Rectal smooth muscle tissue (tissue), 1 donor: ENCODE results near the gene CDK18.

ENCODE experiments used
- H3K27ac ChIP-seq: one replicate; pipeline ENCODE4 v1.7.0; 2013; ENCODE audit warnings: low read depth, low read length, inconsistent platforms
- H3K27me3 ChIP-seq: one replicate; pipeline ENCODE4 v1.7.0; 2013; ENCODE audit warnings: low read length; ENCODE audit not compliant: control insufficient read depth, insufficient read depth
- H3K36me3 ChIP-seq: one replicate; pipeline ENCODE4 v1.7.0; 2013; ENCODE audit warnings: low read length; ENCODE audit not compliant: control insufficient read depth, insufficient read depth
- H3K4me1 ChIP-seq: one replicate; pipeline ENCODE4 v1.7.0; 2013; ENCODE audit warnings: low read length; ENCODE audit not compliant: control insufficient read depth, insufficient read depth
- H3K4me3 ChIP-seq: one replicate; pipeline ENCODE4 v1.7.0; 2013; ENCODE audit warnings: low read length
- H3K9ac ChIP-seq: one replicate; pipeline ENCODE4 v1.7.0; 2013; ENCODE audit warnings: low read length

The CDK18 gene

DNA sequence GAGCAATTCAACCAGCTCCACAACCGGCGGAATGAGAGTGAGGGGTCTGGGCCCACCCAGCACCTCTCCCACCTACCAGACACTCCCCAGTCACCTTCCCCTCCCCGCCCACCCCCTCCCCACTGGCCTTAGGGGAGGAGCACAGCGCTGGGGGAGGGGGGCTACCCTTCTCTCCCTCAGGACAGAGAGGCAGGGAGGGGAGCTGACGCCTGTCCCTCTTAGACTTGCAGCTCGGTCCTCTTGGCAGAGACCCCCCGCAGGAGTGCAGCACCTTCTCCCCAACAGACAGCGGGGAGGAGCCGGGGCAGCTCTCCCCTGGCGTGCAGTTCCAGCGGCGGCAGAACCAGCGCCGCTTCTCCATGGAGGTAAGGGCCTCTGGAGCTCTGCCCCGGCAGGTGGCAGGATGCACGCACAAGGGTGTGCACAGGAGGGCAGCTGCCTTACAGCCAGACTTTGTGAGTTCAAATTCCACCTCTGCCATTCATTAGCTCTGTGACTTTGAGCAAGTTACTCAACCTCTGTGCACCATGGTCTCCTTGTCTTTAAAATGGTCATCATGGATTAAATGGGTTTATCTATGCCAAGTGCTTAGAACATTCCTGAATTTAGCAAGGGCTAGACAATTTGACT lies 18.9 kb downstream of the CDK18 start:
- H3K9ac ChIP-seq: no peak overlapping the region
- no peak overlapping the region for H3K4me3 ChIP-seq
- peaks cover 21% of the 10 kb centered on the region for H3K4me1 ChIP-seq
- H3K27ac ChIP-seq: no peak overlapping the region
- peaks cover 2% of the 10 kb centered on the region for H3K27me3 ChIP-seq
- no peaks in the 10 kb centered on the region for H3K36me3 ChIP-seq

DNA sequence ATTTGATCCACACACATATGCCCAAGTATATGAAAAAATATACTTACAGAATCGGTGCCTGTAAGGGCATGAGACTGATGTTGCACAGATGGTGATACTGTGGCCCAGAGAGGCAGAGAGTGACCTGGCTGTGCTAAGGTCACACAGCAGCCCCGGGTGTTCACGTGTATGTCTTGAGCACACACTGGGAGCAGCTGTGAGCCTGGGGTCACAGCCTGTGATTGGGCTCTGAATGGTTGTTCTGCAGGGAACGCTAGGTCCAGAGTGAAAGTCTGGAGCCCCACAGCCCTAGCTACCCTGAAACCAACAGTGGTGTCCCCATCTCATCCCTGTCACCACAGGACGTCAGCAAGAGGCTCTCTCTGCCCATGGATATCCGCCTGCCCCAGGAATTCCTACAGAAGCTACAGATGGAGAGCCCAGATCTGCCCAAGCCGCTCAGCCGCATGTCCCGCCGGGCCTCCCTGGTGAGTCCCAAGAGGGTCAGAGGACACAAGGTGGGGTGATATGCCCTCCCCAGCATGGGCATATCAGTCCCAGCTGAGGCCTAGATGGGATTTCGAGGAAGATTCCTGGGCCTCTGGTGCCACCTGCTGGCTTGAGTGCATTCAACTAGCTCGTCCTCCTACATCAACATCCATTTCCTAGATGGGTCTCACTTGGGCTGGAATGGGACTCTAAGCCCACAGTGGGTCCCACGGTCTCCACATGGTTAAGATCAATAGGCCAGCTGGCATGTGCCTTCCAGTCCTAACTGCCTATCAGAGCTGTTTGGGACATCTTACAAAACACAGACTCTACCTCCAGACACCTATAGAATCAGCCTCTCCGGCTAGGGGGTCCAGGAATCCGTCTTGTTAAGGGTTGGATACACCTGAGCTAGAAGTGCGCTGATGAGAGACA lies 19.7 kb downstream of the CDK18 start:
- H3K36me3 ChIP-seq: no peaks in the 10 kb centered on the region
- peaks cover 2% of the 10 kb centered on the region for H3K27me3 ChIP-seq
- H3K4me1 ChIP-seq: peaks cover 14% of the 10 kb centered on the region
- no peak overlapping the region for H3K9ac ChIP-seq
- no peak overlapping the region for H3K27ac ChIP-seq
- H3K4me3 ChIP-seq: no peak overlapping the region

DNA sequence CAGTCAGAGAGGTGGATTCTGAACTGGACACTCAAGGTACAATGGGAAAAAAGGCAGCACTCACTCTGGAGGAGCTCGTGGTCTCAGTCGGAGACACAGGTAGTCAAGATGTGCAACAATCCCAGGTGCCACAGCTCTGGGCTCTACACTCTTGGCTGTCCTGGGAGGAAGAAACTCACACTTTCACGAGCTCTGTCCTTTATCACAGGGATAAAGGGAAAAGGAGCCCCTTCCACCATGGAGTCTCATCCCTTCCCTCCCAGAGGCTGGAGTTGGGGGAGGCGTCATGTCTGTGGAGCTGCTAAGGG lies 20.3 kb downstream of the CDK18 start:
- Histone ChIP-seq H3K4me1 (peaks cover 8% of the 10 kb centered on the region), H3K36me3 (no peaks in the 10 kb centered on the region), H3K9ac (no peak overlapping the region)

DNA sequence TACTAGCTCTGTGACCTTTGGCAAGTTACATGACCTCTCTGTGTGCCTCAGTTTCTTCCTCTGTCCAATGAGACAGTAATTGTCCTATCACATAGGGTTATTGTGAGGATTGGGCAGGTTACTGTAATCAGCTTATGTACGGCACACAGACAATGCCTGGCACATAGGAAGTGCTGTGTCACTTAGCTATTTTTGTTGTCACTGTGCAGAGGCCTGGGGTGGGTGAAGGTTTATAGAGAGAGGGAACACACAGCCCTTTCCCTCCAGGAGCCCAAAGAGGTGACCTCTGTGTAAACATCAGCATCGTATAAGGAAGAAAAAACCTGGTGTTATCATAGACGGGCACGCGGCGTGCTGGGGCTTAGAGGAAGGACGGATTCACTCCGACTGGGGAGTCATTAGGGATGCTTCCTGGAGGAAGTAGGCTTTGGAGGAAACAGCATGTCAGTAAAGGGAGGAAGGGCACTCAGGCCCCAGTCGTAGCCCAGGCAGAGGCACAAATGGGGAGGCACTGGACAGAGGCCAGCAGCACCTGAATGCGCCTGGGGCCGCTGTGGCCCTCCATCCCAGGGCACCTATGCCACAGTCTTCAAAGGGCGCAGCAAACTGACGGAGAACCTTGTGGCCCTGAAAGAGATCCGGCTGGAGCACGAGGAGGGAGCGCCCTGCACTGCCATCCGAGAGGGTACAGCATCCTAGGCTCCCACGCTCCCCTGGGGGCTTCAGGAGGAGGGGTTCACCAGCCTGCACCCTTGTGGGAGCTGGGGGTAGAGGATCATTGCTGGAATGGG lies 21.2 kb downstream of the CDK18 start:
- Histone ChIP-seq H3K27me3 (peaks cover 2% of the 10 kb centered on the region), H3K27ac (no peak overlapping the region), H3K36me3 (no peaks in the 10 kb centered on the region), H3K4me1 (peaks cover 2% of the 10 kb centered on the region), H3K9ac (no peak overlapping the region), H3K4me3 (no peak overlapping the region)

More for the DNA sequence above, 20.3 kb downstream of the CDK18 start:
- Histone ChIP-seq H3K27ac (no peak overlapping the region), H3K4me3 (no peak overlapping the region), H3K27me3 (peaks cover 2% of the 10 kb centered on the region)

DNA sequence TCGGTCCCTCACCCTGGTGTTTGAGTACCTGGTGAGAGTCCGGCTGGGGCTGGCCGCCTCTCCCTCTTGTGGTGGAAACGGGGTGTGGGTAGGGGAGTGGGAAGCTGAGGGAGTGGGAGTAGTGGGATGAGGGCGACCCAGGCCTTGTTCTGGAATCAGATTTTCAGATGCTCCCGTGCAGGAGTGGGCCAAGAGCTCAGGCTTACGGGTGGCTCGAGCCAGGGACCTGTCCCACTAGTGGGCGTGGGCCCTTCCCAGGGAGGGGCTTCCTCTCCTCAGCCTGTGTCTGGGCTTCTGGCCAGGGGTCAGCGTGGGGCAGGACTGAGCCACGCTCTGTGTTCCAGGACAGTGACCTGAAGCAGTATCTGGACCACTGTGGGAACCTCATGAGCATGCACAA lies 22.0 kb downstream of the CDK18 start:
- no peak overlapping the region for H3K27ac ChIP-seq
- H3K9ac ChIP-seq: no peak overlapping the region
- peaks cover 2% of the 10 kb centered on the region for H3K4me1 ChIP-seq
- H3K36me3 ChIP-seq: peaks cover 4% of the 10 kb centered on the region
- H3K27me3 ChIP-seq: peaks cover 2% of the 10 kb centered on the region
- H3K4me3 ChIP-seq: no peak overlapping the region

DNA sequence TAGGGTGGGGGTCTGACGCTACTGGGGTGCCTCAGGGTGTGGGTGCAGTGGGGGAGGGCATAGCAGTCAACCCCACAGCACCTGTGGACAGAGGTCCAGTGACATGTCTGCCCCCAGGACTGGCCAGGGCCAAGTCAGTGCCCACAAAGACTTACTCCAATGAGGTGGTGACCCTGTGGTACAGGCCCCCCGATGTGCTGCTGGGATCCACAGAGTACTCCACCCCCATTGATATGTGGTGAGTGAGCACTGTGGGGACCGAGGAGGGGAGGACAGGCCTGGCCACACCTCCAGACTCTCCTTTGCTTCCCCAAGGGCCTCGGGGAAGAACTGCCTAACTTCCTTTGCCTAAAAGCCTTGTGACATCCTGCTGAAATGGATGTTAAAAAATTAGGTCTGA lies 23.5 kb downstream of the CDK18 start:
- Histone ChIP-seq H3K27me3 (peaks cover 2% of the 10 kb centered on the region), H3K27ac (no peak overlapping the region), H3K9ac (no peak overlapping the region), H3K4me3 (no peak overlapping the region), H3K4me1 (no peaks in the 10 kb centered on the region), H3K36me3 (peaks cover 4% of the 10 kb centered on the region)

DNA sequence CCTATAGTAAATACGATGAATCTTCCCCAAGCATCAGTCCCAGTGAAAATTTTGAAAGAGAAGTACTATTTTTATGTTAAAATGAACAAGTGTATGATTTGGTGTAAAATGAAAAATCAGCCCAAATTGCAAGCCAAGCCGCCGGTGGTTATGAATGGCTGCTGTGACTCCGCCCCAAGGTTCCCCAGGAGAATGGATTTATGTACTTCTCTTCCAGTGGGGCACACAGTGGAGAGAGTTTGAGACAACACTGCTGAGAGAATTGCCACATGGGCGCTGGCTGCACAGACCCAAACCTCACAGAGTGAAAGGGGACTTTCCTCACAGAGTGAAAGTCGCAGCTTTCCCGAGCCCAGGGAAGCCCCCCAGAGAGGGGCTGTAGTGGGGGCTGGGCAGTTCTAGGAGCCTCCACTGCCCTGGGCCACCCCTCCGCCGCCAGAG lies 24.0 kb downstream of the CDK18 start:
- H3K9ac ChIP-seq: no peak overlapping the region
- H3K27ac ChIP-seq: no peak overlapping the region

DNA sequence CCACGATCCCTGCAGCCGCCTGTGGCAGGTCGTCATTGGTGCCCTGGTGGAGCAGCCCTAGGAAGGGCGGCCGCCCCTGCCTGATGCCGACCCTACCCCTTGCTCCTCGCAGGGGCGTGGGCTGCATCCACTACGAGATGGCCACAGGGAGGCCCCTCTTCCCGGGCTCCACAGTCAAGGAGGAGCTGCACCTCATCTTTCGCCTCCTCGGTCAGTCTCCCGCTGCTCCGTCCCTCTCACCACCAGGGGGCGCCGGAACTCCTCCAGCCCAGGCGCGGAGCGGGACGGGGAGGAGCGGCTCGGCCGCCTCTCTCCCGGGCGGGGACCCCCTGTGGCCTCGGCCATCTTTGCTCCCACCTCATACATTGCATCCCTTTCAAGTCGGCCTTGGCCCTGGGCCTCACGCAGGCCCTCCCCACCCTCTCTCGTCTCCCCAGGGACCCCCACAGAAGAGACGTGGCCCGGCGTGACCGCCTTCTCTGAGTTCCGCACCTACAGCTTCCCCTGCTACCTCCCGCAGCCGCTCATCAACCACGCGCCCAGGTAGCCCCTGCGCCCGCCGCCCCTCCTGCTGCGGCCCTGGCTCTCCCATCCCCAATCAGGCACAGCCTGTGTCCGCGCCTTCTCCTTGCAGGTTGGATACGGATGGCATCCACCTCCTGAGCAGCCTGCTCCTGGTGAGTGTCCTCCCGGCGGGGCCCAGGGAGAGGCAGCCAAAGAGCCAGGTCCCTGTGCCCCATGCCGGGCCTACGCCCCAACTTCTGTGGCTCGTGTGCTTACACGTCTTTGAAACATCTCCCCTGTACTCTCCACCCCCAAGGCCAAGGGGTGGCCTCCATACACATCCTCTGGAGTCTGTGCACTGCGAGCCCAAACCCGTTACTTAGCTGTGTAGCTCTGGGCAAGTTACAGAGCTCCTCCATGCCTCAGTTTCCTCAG lies 24.7 kb downstream of the CDK18 start:
- Histone ChIP-seq H3K27ac (no peak overlapping the region), H3K4me3 (peak overlapping the region; percentile 60), H3K36me3 (peaks cover 4% of the 10 kb centered on the region), H3K4me1 (no peaks in the 10 kb centered on the region), H3K9ac (no peak overlapping the region), H3K27me3 (peaks cover 1% of the 10 kb centered on the region)

More for the DNA sequence above, 24.0 kb downstream of the CDK18 start:
- H3K4me3 ChIP-seq: no peak overlapping the region
- no peaks in the 10 kb centered on the region for H3K4me1 ChIP-seq
- peaks cover 2% of the 10 kb centered on the region for H3K27me3 ChIP-seq
- peaks cover 4% of the 10 kb centered on the region for H3K36me3 ChIP-seq

DNA sequence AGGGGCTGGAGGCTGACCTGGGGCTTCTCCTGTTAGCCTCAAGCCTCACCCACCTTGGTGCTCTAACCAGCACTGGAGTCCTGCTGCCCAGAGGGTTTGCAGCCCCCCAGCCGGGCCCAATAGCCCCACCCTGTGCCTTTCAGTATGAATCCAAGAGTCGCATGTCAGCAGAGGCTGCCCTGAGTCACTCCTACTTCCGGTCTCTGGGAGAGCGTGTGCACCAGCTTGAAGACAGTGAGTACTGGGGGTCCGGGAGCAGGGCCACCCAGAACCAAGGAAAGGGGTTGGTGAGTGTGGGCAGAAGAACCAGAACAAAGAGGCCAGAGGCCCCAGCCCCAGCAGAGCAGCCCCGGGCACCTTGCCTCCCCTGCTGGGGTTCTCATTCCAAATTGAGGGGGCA lies 25.6 kb downstream of the CDK18 start:
- no peak overlapping the region for H3K27ac ChIP-seq
- H3K4me1 ChIP-seq: no peaks in the 10 kb centered on the region
- peaks cover 4% of the 10 kb centered on the region for H3K36me3 ChIP-seq
- H3K9ac ChIP-seq: no peak overlapping the region
- no peaks in the 10 kb centered on the region for H3K27me3 ChIP-seq
- no peak overlapping the region for H3K4me3 ChIP-seq

DNA sequence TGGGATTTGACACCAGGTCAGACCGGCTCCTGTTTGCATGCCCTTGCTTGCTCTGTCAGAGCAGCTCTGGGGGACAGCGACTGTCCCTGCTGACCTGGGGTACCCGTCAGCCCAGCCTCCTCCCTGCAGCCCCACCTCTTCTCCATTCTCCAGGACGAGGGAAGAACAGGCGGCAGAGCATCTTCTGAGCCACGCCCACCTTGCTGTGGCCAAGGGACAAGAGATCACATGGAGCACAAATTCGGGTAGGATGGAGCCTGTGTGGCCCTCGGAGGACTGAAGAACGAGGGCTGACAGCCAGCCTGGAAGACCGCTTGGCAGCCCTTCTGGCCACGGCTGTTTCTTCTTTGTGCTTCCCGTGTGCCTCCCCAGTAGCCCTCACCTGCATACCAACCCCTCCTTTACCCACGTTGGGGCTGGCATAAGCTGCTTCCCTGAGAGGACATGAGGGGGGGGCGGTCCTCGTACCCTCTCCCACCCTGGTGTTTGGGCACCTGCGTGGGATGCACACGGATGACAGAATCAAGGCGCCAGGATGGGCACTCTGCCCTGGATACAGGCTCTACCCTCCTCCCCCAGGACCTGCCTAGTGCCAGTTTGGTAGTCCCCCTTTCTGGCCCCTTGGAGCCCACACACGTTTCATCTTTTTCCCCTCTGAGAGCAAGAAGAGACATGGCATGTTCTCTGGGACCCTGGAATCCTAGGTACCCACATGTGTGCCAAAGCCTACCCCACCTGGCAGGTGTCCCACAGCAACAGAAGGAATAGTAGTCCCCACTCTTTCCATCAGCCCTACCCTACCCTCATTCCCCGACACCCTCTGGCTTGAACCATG lies 26.9 kb downstream of the CDK18 start:
- Histone ChIP-seq H3K4me1 (no peaks in the 10 kb centered on the region), H3K4me3 (no peak overlapping the region), H3K9ac (no peak overlapping the region), H3K27me3 (no peaks in the 10 kb centered on the region), H3K27ac (no peak overlapping the region), H3K36me3 (peaks cover 4% of the 10 kb centered on the region)
